ENCODE results near the gene LMBR1.

The LMBR1 gene

GRCh38 chr7:156684251-156684650, 208.7 kb downstream of the LMBR1 start:
- in situ Hi-C loops (cut with MboI; ENCODE audit: low sequenced_read_pairs, unreplicated experiment) = no loop called here
- DNase-seq (ENCODE audit: low spot score) = no peak
- TF ChIP-seq CTCF (IDR thresholded peaks at IDR 0.05; ENCODE audit: borderline replicate concordance, control extremely low read depth, extremely low read depth, insufficient read depth, missing control alignments) = no peak

GRCh38 chr7:156682928-156683327, 210.1 kb downstream of the LMBR1 start:
- in situ Hi-C loops (cut with MboI; ENCODE audit: low sequenced_read_pairs, unreplicated experiment) = no loop called here
- TF ChIP-seq CTCF (IDR thresholded peaks at IDR 0.05; ENCODE audit: borderline replicate concordance, control extremely low read depth, extremely low read depth, insufficient read depth, missing control alignments) = no peak
- DNase-seq (ENCODE audit: low spot score) = no peak

GRCh38 chr7:156680281-156680680, 212.7 kb downstream of the LMBR1 start:
- in situ Hi-C loops (cut with MboI; ENCODE audit: low sequenced_read_pairs, unreplicated experiment) = no loop called here
- no peak for TF ChIP-seq CTCF (IDR thresholded peaks at IDR 0.05; ENCODE audit: borderline replicate concordance, control extremely low read depth, extremely low read depth, insufficient read depth, missing control alignments)
- DNase-seq (ENCODE audit: low spot score) = no peak

GRCh38 chr7:156677374-156678054, 215.5 kb downstream of the LMBR1 start:
- no peak for TF ChIP-seq CTCF (IDR thresholded peaks at IDR 0.05; ENCODE audit: borderline replicate concordance, control extremely low read depth, extremely low read depth, insufficient read depth, missing control alignments)
- no peak for DNase-seq (ENCODE audit: low spot score)
- in situ Hi-C loops (cut with MboI; ENCODE audit: low sequenced_read_pairs, unreplicated experiment) = no loop called here

- in situ Hi-C loops (cut with MboI; ENCODE audit: low sequenced_read_pairs, unreplicated experiment) = no loop called here
- no peak for DNase-seq (ENCODE audit: low spot score)
- no peak for TF ChIP-seq CTCF (IDR thresholded peaks at IDR 0.05; ENCODE audit: borderline replicate concordance, control extremely low read depth, extremely low read depth, insufficient read depth, missing control alignments)
These were observed 216.7 kb downstream of the LMBR1 start for GRCh38 chr7:156676263-156676662.

GRCh38 chr7:156675721-156676120, 217.3 kb downstream of the LMBR1 start:
- TF ChIP-seq CTCF (IDR thresholded peaks at IDR 0.05; ENCODE audit: borderline replicate concordance, control extremely low read depth, extremely low read depth, insufficient read depth, missing control alignments) = no peak
- DNase-seq (ENCODE audit: low spot score) = no peak
- in situ Hi-C loops (cut with MboI; ENCODE audit: low sequenced_read_pairs, unreplicated experiment) = no loop called here
